IPS-11a (cell line): ENCODE data around the gene TMEM232.

Experiments
- H3K4me3 ChIP-seq: one replicate; pipeline ENCODE4 v1.5.1; 2013; ENCODE audit warnings: low read depth, low read length, control low read depth

TMEM232 gene

GRCh38 chr5:110634475-110634874, 92.0 kb downstream of the TMEM232 start:
- no peak overlapping the region for H3K4me3 ChIP-seq

- no peak overlapping the region for H3K4me3 ChIP-seq
Measured at GRCh38 chr5:110631236-110631635, 95.2 kb downstream of the TMEM232 start.

- no peak overlapping the region for H3K4me3 ChIP-seq
Measured at GRCh38 chr5:110630350-110630749, 96.1 kb downstream of the TMEM232 start.

GRCh38 chr5:110625376-110625999, 101.0 kb downstream of the TMEM232 start:
- no peak overlapping the region for H3K4me3 ChIP-seq

- H3K4me3 ChIP-seq = no peak overlapping the region
Measured at GRCh38 chr5:110623874-110624273, 102.6 kb downstream of the TMEM232 start.

- H3K4me3 ChIP-seq = no peak overlapping the region
Measured at GRCh38 chr5:110618941-110619340, 107.5 kb downstream of the TMEM232 start.

GRCh38 chr5:110616009-110616408, 110.5 kb downstream of the TMEM232 start:
- no peak overlapping the region for H3K4me3 ChIP-seq

- H3K4me3 ChIP-seq = no peak overlapping the region
Measured at GRCh38 chr5:110612794-110613247, 113.7 kb downstream of the TMEM232 start.

- no peak overlapping the region for H3K4me3 ChIP-seq
Measured at GRCh38 chr5:110611817-110612216, 114.7 kb downstream of the TMEM232 start.

- H3K4me3 ChIP-seq = no peak overlapping the region
Measured at GRCh38 chr5:110594866-110595265, 131.6 kb downstream of the TMEM232 start.

GRCh38 chr5:110590187-110590586, 136.3 kb downstream of the TMEM232 start:
- H3K4me3 ChIP-seq = no peak overlapping the region

GRCh38 chr5:110588286-110588980, 138.0 kb downstream of the TMEM232 start:
- no peak overlapping the region for H3K4me3 ChIP-seq

- no peak overlapping the region for H3K4me3 ChIP-seq
Measured at GRCh38 chr5:110580625-110581024, 145.8 kb downstream of the TMEM232 start.

- no peak overlapping the region for H3K4me3 ChIP-seq
Measured at GRCh38 chr5:110572729-110573128, 153.7 kb downstream of the TMEM232 start.

- no peak overlapping the region for H3K4me3 ChIP-seq
Measured at GRCh38 chr5:110562191-110562590, 164.3 kb downstream of the TMEM232 start.

GRCh38 chr5:110561510-110561909, 165.0 kb downstream of the TMEM232 start:
- H3K4me3 ChIP-seq = no peak overlapping the region

- H3K4me3 ChIP-seq = no peak overlapping the region
Measured at GRCh38 chr5:110549301-110549700, 177.2 kb downstream of the TMEM232 start.

GRCh38 chr5:110548171-110548570, 178.3 kb downstream of the TMEM232 start:
- H3K4me3 ChIP-seq = no peak overlapping the region

- H3K4me3 ChIP-seq = no peak overlapping the region
Measured at GRCh38 chr5:110547495-110547894, 179.0 kb downstream of the TMEM232 start.

- H3K4me3 ChIP-seq = no peak overlapping the region
Measured at GRCh38 chr5:110545716-110546115, 180.8 kb downstream of the TMEM232 start.

GRCh38 chr5:110544603-110545002, 181.9 kb downstream of the TMEM232 start:
- H3K4me3 ChIP-seq = no peak overlapping the region

GRCh38 chr5:110542949-110543348, 183.5 kb downstream of the TMEM232 start:
- no peak overlapping the region for H3K4me3 ChIP-seq
